K562 (cell line): ENCODE results near the gene MCL1. TPM values are rescaled to one million over a fixed set of nuclear protein-coding genes. Genes with fewer than 3 reads are reported as not detected.
A peak's percentile ranks its signal among the peaks of the same experiment; 100 is the strongest.

Experiments
- ATAC-seq: fragments of 200-7000 bp; cut with Tn5 transposase; 3 replicates; pipeline ENCODE4 v1.9.1; 2020; ENCODE audit warnings: moderate library complexity
- BruUV-seq: library from RNA; stranded (reverse); fragments of 400-500 nt; replicated peaks from 2 replicates; lab custom pipeline; 2021; lab: Mats Ljungman, UMichigan
- CTCF ChIA-PET: fragments of 300-600 bp; formaldehyde crosslinking; extraction: SDS; loops from one replicate; lab custom pipeline; 2021; ENCODE audit warnings: low intra/inter-chr PET ratio; lab: Yijun Ruan, JAX
- POLR2A ChIA-PET: fragments of 300-600, 350-650 bp; sonication (Branson Sonifier 250); formaldehyde crosslinking; extraction: SDS; loops from one replicate; lab custom pipeline; 2021; ENCODE audit warnings: antibody characterized with exemption, inconsistent platforms; lab: Yijun Ruan, JAX
- DNase-seq, 4 experiments: peaks; one replicate each; pipeline versions ENCODE4 v3.0.0 to v3.0.0-alpha.2; 2011 to 2018; ENCODE audit warnings: low spot score in 3 of 4, mixed read lengths in 3 of 4; ENCODE audit errors: extremely low read depth in 1 of 4
- FAIRE-seq: peaks from 2 replicates; lab custom pipeline; 2011; peaks lifted over from hg19 to GRCh38; lab: Jason Lieb, UNC
- H2AFZ ChIP-seq: 2 replicates; pipeline ENCODE4 v1.6.0; 2011; ENCODE audit warnings: low read depth, low read length, control low read depth, inconsistent platforms
- H3K27ac ChIP-seq: fragments of 200-600 bp; 3 replicates; pipeline ENCODE4 v1.8.0; 2011; ENCODE audit warnings: low read depth, mild to moderate bottlenecking, control low read depth, inconsistent platforms, low read length, moderate library complexity, mixed read lengths; ENCODE audit errors: extremely low read depth
- H3K27me3 ChIP-seq, 2 experiments: fragments of 300-600 bp in 1 of 2; 2 replicates in 1 of 2; 3 replicates in 1 of 2; pipeline versions ENCODE4 v1.6.0 to v1.8.0; 2011; ENCODE audit warnings: inconsistent platforms in 2 of 2, low read length in 2 of 2, mild to moderate bottlenecking in 1 of 2, mixed read lengths in 1 of 2, moderate library complexity in 1 of 2; ENCODE audit not compliant: control insufficient read depth in 2 of 2, insufficient read depth in 2 of 2
- H3K36me3 ChIP-seq: fragments of 300-600 bp; 3 replicates; pipeline ENCODE4 v1.8.0; 2011; ENCODE audit warnings: mild to moderate bottlenecking, low read length, inconsistent platforms; ENCODE audit not compliant: control insufficient read depth, insufficient read depth
- H3K4me1 ChIP-seq, 2 experiments: fragments of 200-600 bp in 1 of 2; replicated peaks in 1 of 2; 2 replicates in 1 of 2; 3 replicates in 1 of 2; pipeline versions ENCODE4 v1.5.1 to v1.8.0; 2011; ENCODE audit warnings: inconsistent platforms in 2 of 2, low read length in 2 of 2, mild to moderate bottlenecking in 1 of 2, mixed read lengths in 1 of 2, moderate library complexity in 1 of 2; ENCODE audit not compliant: control insufficient read depth in 2 of 2, insufficient read depth in 2 of 2
- H3K4me2 ChIP-seq: 2 replicates; pipeline ENCODE4 v1.6.1; 2011; ENCODE audit warnings: low read length, control low read depth, inconsistent platforms, mixed read lengths; ENCODE audit not compliant: insufficient read depth
- H3K4me3 ChIP-seq: fragments of 200-600 bp; sonication (generic), shearing (Covaris generic); 2 replicates; pipeline ENCODE4 v1.5.1; 2016; ENCODE audit warnings: control low read depth, inconsistent platforms
- H3K79me2 ChIP-seq: fragments of 200-600 bp; 3 replicates; pipeline ENCODE4 v1.8.0; 2011; ENCODE audit warnings: low read length, inconsistent platforms; ENCODE audit not compliant: control insufficient read depth, insufficient read depth
- H3K9ac ChIP-seq, 2 experiments: 2 replicates each; pipeline versions ENCODE4 v1.6.0 to v1.6.1; 2011; ENCODE audit warnings: low read depth in 2 of 2, low read length in 2 of 2, control low read depth in 1 of 2, inconsistent platforms in 1 of 2, mild to moderate bottlenecking in 1 of 2, mixed read lengths in 1 of 2; ENCODE audit not compliant: insufficient read depth in 1 of 2
- H3K9me1 ChIP-seq: one replicate; pipeline ENCODE4 v1.6.0; 2011; ENCODE audit warnings: inconsistent platforms, mild to moderate bottlenecking, low read length, moderate library complexity; ENCODE audit not compliant: control insufficient read depth, insufficient read depth
- H3K9me3 ChIP-seq: replicated peaks from 2 replicates; pipeline ENCODE4 v1.5.1; 2011; ENCODE audit warnings: low read depth, low read length, inconsistent platforms; ENCODE audit not compliant: control insufficient read depth, insufficient read depth
- H4K20me1 ChIP-seq: replicated peaks from 2 replicates; pipeline ENCODE4 v1.6.1; 2011; ENCODE audit warnings: low read length, inconsistent platforms, mixed read lengths; ENCODE audit not compliant: control insufficient read depth, insufficient read depth
- ATF7 ChIP-seq: fragments of 450-650 bp; IDR thresholded peaks from 2 replicates; pipeline ENCODE4 v1.7.1; 2014; ENCODE audit warnings: mild to moderate bottlenecking, moderate library complexity
- CCAR2 ChIP-seq: fragments of 200-400 bp; formaldehyde crosslinking; IDR thresholded peaks from 2 replicates; pipeline ENCODE4 v1.6.1; 2017; ENCODE audit warnings: mild to moderate bottlenecking, low read depth, low read length
- FOXA3 ChIP-seq, 2 experiments: fragments of 450-650 bp in 1 of 2; sonication (generic) in 1 of 2; formaldehyde crosslinking; IDR thresholded peaks in 1 of 2; conservative IDR thresholded peaks in 1 of 2; 2 replicates each; pipeline versions ENCODE4 v1.4.0 to v1.8.0; 2020 to 2022; ENCODE audit warnings: mild to moderate bottlenecking in 2 of 2, missing genetic modification reagents in 1 of 2
- KDM1A ChIP-seq, 2 experiments: fragments of 450-650 bp; IDR thresholded peaks; 2 replicates each; pipeline ENCODE4 v1.6.1; 2016; ENCODE audit warnings: mild to moderate bottlenecking in 2 of 2
- NFRKB ChIP-seq: fragments of 450-650 bp; IDR thresholded peaks from 2 replicates; pipeline ENCODE4 v1.6.1; 2016; ENCODE audit warnings: low read depth
- NFYB ChIP-seq: IDR thresholded peaks from 2 replicates; pipeline ENCODE4 v1.6.1; 2011; ENCODE audit warnings: mild to moderate bottlenecking, moderate library complexity; ENCODE audit not compliant: insufficient read length; ENCODE audit errors: extremely low read depth
- PCBP2 ChIP-seq: fragments of 200-400 bp; formaldehyde crosslinking; IDR thresholded peaks from 2 replicates; pipeline ENCODE4 v1.6.1; 2018; ENCODE audit warnings: low read length, low read depth, mild to moderate bottlenecking, moderate library complexity; ENCODE audit not compliant: poor library complexity, severe bottlenecking
- PHF20 ChIP-seq: fragments of 450-650 bp; IDR thresholded peaks from 2 replicates; pipeline ENCODE4 v1.6.1; 2018; ENCODE audit not compliant: partially characterized antibody
- POLR2A ChIP-seq: fragments of 450-650 bp; conservative IDR thresholded peaks from 2 replicates; pipeline ENCODE4 v1.6.1; 2016
- POLR2AphosphoS2 ChIP-seq: IDR thresholded peaks from 2 replicates; pipeline ENCODE4 v1.6.1; 2012; ENCODE audit warnings: low read length, improper control_type of control experiment
- POLR2AphosphoS5 ChIP-seq: IDR thresholded peaks from 2 replicates; pipeline ENCODE4 v1.6.1; 2011; ENCODE audit warnings: mild to moderate bottlenecking, low read depth, low read length, moderate library complexity; ENCODE audit not compliant: control insufficient read depth, insufficient read depth
- POLR2B ChIP-seq: fragments of 450-650 bp; IDR thresholded peaks from 2 replicates; pipeline ENCODE4 v1.6.1; 2018; ENCODE audit warnings: low read depth; ENCODE audit not compliant: partially characterized antibody
- RBFOX2 ChIP-seq: fragments of 200-400 bp; formaldehyde crosslinking; IDR thresholded peaks from 2 replicates; pipeline ENCODE4 v1.6.1; 2017; ENCODE audit warnings: low read depth, mild to moderate bottlenecking, low read length, moderate library complexity
- SUPT5H ChIP-seq: fragments of 450-650 bp; IDR thresholded peaks from 2 replicates; pipeline ENCODE4 v1.6.1; 2016
- ZNF184 ChIP-seq: sonication (generic); formaldehyde crosslinking; IDR thresholded peaks from 2 replicates; pipeline ENCODE4 v1.5.0; 2020; ENCODE audit warnings: missing genetic modification reagents
- ZNF431 ChIP-seq: sonication (generic); formaldehyde crosslinking; IDR thresholded peaks from 2 replicates; pipeline ENCODE4 v1.8.0; 2022; ENCODE audit warnings: mild to moderate bottlenecking, missing genetic modification reagents
- WGBS: fragments of 100-300 bp; shearing (Covaris generic); methylation state at CpG from one replicate; pipeline ENCODE4 v1.1.6; 2016; ENCODE audit warnings: low coverage, mixed read lengths; ENCODE audit not compliant: insufficient coverage; ENCODE audit errors: missing lambda C conversion rate; 5-methylcytosine and 5-hydroxymethylcytosine counted together
- in situ Hi-C: fragments of 300-500 bp; cut with MboI; formaldehyde crosslinking; loops from 4 replicates; pipeline ENCODE4 v1.15.0; 2018; ENCODE audit warnings: inconsistent platforms, mixed read lengths
- intact Hi-C: fragments of 100-400 bp; cut with micrococcal nuclease; formaldehyde crosslinking; loops from 2 replicates; pipeline ENCODE4 v1.14.2; 2022
- polyA plus RNA-seq, 8 experiments: library from polyadenylated mRNA; depleted of rRNA in 4 of 8; stranded (reverse) in 5 of 8; unstranded in 3 of 8; fragments of >200 nt; fragmentation: Nextera tagmentation in 2 of 8; fragmentation: Illumina TruSeq in 1 of 8; extraction: Ambion mirVana in 2 of 8; extraction: Trizol in 1 of 8; gene quantifications; 2 replicates each; pipeline versions ENCODE4 v1.2.1 to v1.2.3, GENCODE V29; 2011 to 2014; ENCODE audit warnings: inconsistent platforms in 1 of 8, missing spikeins in 1 of 8
- total RNA-seq, 7 experiments: library from RNA; depleted of rRNA in 6 of 7; stranded (reverse); fragments of >200 nt in 6 of 7; fragmentation: Illumina TruSeq in 2 of 7; extraction: Trizol in 2 of 7; gene quantifications; 2 replicates each; pipeline versions ENCODE4 v1.2.1 to v1.2.3, GENCODE V29; 2011 to 2021; ENCODE audit warnings: low replicate concordance in 1 of 7
- TF ChIP-seq, protein P1 (sequence below): fragments of 450-650 bp; formaldehyde crosslinking; IDR thresholded peaks from 2 replicates; pipeline ENCODE4 v1.4.0; 2022; ENCODE audit warnings: missing genetic modification characterization
- TF ChIP-seq, protein P2 (sequence below): sonication (generic); formaldehyde crosslinking; IDR thresholded peaks from 2 replicates; pipeline ENCODE4 v1.9.0; 2022; ENCODE audit warnings: mild to moderate bottlenecking, missing genetic modification reagents

The MCL1 gene
- total and polyA plus RNA-seq, 9 of the 15 experiments (the other 6 are each of a cell fraction or from before 2014, with no cell fraction given): 27.1 to 224 (median 138) TPM

GRCh38 chr1:150555198-150555970 is 24.0 kb downstream of the MCL1 start:
- Histone ChIP-seq H3K9me3 (no peaks in the 10 kb centered on the region), H3K36me3 (peaks cover 85% of the 10 kb centered on the region), H3K27ac (no peak overlapping the region; the same call in 2 of the 3 replicates), H2AFZ (no peak overlapping the region), H3K27me3 (no peaks in the 10 kb centered on the region), H4K20me1 (peaks cover 18% of the 10 kb centered on the region), H3K79me2 (peaks cover 66% of the 10 kb centered on the region), H3K4me2 (no peak overlapping the region), H3K9me1 (no peaks in the 10 kb centered on the region), H3K9ac (no peak overlapping the region), H3K4me3 (no peak overlapping the region), H3K4me1 (peaks cover 37 to 85% of the 10 kb centered on the region in 2 experiments)
- POLR2A ChIA-PET: interaction anchor here (0.6 to 2.3 kb wide), 4 partner anchors 8 to 40 kb away, joined by 3 to 12 read pairs (median 6); partner anchors contain the start of genes FALEC and MCL1
- no TSS peak for BruUV-seq
- in situ Hi-C loops: no loop called here
- FAIRE-seq (no peak), ATAC-seq (no peak), DNase-seq (no peak)
- WGBS: 92% methylated on average over 17 of the region's 19 CpGs
- TF ChIP-seq, protein P1, sequence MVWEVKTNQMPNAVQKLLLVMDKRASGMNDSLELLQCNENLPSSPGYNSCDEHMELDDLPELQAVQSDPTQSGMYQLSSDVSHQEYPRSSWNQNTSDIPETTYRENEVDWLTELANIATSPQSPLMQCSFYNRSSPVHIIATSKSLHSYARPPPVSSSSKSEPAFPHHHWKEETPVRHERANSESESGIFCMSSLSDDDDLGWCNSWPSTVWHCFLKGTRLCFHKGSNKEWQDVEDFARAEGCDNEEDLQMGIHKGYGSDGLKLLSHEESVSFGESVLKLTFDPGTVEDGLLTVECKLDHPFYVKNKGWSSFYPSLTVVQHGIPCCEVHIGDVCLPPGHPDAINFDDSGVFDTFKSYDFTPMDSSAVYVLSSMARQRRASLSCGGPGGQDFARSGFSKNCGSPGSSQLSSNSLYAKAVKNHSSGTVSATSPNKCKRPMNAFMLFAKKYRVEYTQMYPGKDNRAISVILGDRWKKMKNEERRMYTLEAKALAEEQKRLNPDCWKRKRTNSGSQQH: no peak
- TF ChIP-seq ATF7 (no peak), CCAR2 (0 out of 2 replicates have a peak, but pooled peaks have one; percentile 68), POLR2A (peak; percentile 58), RBFOX2 (0 out of 2 replicates have a peak, but pooled peaks have one; percentile 22), PHF20 (peak; percentile 83), FOXA3 (CRISPR knock-in tag; conservative IDR thresholded peaks at IDR 0.05 in 1 of 2, IDR thresholded peaks at IDR 0.05 in 1 of 2) (0 out of 4 replicates have a peak, but pooled peaks of 1 of the 2 experiments have one; percentile 23), POLR2B (peak; percentile 42), SUPT5H (peak; percentile 75), KDM1A (IDR thresholded peaks at IDR 0.05) (peak in 1 of 2 experiments; percentile 76; a peak in 1 of 4 replicates), ZNF431 (CRISPR knock-in tag) (no peak), PCBP2 (no peak), POLR2AphosphoS2 (peak; percentile 66; the same call in 1 of the 2 replicates), POLR2AphosphoS5 (peak; percentile 37; the same call in 1 of the 2 replicates), ZNF184 (no peak), NFYB (no peak), NFRKB (peak; percentile 43; the same call in 1 of the 2 replicates)
- TF ChIP-seq, protein P2, sequence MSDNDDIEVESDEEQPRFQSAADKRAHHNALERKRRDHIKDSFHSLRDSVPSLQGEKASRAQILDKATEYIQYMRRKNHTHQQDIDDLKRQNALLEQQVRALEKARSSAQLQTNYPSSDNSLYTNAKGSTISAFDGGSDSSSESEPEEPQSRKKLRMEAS (CRISPR knock-in tag): peak; percentile 81
- intact Hi-C loops: no loop called here
- CTCF ChIA-PET: no interaction called here
